Coronary artery (tissue), 2 donors: ENCODE results near the gene DHX34.

ENCODE experiments used
- DNase-seq: peaks from one replicate; pipeline ENCODE4 v3.0.0-alpha.2; 2017; ENCODE audit warnings: low spot score
- H3K27ac ChIP-seq, 2 donors: fragments of 200-600 bp; sonication (generic); one replicate each; pipeline ENCODE4 v1.5.1; 2016 to 2019
- H3K4me3 ChIP-seq: fragments of 200-600 bp; sonication (generic); 2 replicates; pipeline ENCODE4 v1.5.1; 2016; ENCODE audit warnings: mild to moderate bottlenecking, moderate library complexity
- TF ChIP-seq, protein P1 (sequence below): fragments of 200-600 bp; sonication (generic); IDR thresholded peaks from one replicate; pipeline ENCODE4 v1.5.1; 2019; ENCODE audit warnings: antibody characterized with exemption

DHX34 gene

DNA sequence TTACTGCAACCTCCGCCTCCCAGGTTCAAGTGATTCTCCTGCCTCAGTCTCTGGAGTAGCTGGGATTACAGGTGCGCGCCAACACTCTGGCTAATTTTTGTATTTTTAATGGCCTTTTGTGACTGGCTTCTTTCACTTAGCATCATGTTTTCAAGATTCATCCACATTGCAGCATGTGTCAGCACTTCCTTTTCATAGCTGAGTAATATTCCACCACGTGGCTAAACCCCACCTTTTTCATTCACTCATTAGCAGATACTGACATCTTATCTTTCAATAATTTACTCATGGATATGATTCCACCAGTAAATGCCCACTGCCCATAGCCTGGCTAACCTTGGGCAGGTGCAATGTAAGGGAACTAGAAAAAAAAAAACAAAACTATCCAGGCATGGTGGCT lies 32.6 kb upstream of the DHX34 start:
- H3K27ac ChIP-seq: no peak overlapping the region
- H3K4me3 ChIP-seq: no peak overlapping the region
- DNase-seq: no peak
- TF ChIP-seq, protein P1, sequence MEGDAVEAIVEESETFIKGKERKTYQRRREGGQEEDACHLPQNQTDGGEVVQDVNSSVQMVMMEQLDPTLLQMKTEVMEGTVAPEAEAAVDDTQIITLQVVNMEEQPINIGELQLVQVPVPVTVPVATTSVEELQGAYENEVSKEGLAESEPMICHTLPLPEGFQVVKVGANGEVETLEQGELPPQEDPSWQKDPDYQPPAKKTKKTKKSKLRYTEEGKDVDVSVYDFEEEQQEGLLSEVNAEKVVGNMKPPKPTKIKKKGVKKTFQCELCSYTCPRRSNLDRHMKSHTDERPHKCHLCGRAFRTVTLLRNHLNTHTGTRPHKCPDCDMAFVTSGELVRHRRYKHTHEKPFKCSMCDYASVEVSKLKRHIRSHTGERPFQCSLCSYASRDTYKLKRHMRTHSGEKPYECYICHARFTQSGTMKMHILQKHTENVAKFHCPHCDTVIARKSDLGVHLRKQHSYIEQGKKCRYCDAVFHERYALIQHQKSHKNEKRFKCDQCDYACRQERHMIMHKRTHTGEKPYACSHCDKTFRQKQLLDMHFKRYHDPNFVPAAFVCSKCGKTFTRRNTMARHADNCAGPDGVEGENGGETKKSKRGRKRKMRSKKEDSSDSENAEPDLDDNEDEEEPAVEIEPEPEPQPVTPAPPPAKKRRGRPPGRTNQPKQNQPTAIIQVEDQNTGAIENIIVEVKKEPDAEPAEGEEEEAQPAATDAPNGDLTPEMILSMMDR: no peak

DNA sequence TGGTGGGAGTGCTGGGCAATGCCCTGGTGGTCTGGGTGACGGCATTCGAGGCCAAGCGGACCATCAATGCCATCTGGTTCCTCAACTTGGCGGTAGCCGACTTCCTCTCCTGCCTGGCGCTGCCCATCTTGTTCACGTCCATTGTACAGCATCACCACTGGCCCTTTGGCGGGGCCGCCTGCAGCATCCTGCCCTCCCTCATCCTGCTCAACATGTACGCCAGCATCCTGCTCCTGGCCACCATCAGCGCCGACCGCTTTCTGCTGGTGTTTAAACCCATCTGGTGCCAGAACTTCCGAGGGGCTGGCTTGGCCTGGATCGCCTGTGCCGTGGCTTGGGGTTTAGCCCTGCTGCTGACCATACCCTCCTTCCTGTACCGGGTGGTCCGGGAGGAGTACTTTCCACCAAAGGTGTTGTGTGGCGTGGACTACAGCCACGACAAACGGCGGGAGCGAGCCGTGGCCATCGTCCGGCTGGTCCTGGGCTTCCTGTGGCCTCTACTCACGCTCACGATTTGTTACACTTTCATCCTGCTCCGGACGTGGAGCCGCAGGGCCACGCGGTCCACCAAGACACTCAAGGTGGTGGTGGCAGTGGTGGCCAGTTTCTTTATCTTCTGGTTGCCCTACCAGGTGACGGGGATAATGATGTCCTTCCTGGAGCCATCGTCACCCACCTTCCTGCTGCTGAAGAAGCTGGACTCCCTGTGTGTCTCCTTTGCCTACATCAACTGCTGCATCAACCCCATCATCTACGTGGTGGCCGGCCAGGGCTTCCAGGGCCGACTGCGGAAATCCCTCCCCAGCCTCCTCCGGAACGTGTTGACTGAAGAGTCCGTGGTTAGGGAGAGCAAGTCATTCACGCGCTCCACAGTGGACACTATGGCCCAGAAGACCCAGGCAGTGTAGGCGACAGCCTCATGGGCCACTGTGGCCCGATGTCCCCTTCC lies 28.9 kb upstream of the DHX34 start:
- Histone ChIP-seq H3K27ac (no peak overlapping the region), H3K4me3 (no peak overlapping the region)
- DNase-seq: no peak
- TF ChIP-seq, protein P1: no peak

DNA sequence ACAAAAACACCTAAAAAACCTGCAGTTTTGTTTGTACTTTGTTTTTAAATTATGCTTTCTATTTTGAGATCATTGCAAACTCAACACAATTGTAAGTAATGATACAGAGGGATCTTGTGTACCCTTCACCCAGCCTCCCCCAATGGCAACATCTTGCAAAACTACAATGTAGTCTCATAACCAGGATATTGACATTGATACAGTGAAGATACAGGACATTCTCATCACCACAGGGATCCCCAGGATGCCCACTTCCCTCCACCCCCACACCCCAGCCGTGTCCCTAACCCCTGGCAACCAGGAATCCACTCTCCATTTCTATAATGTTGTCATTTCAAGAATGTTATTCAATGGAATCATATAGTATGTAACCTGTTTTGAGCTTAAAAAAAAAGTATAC lies 27.5 kb upstream of the DHX34 start:
- DNase-seq: no peak
- Histone ChIP-seq H3K27ac (no peak overlapping the region), H3K4me3 (no peak overlapping the region)
- TF ChIP-seq, protein P1: no peak

DNA sequence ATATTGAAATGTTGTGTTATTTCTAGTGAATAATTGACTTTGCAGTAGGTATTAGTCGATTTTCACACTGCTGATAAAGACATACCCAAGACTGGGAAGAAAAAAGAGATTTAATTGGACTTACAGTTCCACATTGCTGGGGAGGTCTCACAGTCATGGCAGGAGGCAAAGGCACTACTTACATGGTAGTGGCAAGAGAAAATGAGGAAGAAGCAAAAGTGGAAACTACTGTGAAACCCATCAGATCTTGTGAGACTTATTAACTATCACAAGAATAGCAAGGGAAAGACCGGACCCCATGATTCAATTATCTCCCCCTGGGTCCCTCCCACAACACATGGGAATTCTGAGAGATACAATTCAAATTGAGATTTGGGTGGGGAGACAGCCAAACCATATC lies 27.1 kb upstream of the DHX34 start:
- no peak overlapping the region for H3K27ac ChIP-seq
- TF ChIP-seq, protein P1: no peak
- no peak overlapping the region for H3K4me3 ChIP-seq
- DNase-seq: no peak

DNA sequence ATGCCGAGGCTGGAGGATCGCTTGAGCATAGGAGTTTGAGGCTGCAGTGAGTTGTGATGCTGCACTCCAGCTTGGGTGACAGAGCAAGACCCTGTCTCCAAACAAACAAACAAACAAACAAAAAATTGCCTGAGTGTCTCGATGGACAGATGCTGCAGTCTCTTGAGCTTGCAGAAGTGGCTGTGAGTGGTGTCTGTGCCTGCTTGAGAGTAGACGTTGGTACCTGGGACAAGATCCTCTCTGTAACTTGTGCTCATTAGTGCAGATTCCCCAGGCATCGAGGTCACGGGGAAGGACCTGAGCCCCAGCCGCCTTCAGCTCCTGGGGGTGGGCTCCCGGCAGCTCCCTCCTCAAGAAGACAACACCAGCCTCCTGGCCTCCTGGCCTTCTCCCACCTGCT lies 25.7 kb upstream of the DHX34 start:
- H3K4me3 ChIP-seq: no peak overlapping the region
- peak overlapping the region in 1 of 2 donors; percentile 54 for H3K27ac ChIP-seq
- TF ChIP-seq, protein P1: no peak
- DNase-seq: no peak

DNA sequence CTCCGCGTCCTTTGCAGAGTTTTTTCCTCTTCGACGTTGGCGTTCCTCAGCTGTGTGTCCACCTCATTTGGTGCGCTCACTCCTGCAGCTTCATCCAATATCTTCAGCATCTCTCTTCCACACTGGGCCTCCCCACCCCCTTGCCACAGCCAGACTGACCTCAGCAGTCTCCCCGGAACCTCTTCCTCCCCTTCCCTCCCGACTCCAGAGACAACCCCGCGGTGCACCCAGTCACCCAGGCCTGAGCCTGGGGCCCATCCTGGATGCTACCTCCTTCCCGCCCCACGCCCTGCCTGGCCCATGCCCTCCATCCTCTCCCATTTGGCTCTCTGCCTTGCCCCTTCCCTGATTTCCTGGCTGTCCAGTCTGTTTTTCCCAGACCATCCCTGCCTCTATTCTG lies 25.2 kb upstream of the DHX34 start:
- no peak for DNase-seq
- Histone ChIP-seq H3K4me3 (no peak overlapping the region), H3K27ac (peak overlapping the region in 1 of 2 donors; percentile 54)
- TF ChIP-seq, protein P1: no peak

DNA sequence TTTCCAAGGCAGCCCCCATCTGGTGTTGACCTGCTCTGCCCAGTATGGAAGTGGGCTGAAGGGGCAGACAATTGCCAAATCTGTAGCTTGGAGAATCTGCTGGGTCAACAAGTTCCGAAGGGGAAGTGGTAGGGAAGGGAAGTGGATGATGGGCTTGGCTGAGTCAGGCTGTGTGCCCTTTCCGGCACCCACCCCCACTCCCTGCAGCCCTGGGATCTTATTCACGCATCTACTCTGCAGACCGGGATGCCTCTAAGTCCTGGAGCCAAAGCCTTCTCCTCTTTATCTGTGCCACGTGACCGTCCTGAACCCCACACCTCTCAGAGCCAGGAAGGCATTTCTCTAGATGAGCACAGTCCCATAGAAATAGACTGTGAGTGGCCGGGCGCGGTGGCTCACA lies 24.6 kb upstream of the DHX34 start:
- Histone ChIP-seq H3K27ac (peak overlapping the region in 1 of 2 donors; percentile 54), H3K4me3 (no peak overlapping the region)
- no peak for DNase-seq
- TF ChIP-seq, protein P1: no peak
